Measurements from ENCODE around the gene TMEM151A. TPM values are rescaled to one million over a fixed set of nuclear protein-coding genes. Genes with fewer than 3 reads are reported as not detected.

TMEM151A gene
- total and polyA plus RNA-seq, 2 of the 4 experiments (the other 2 are of a cell fraction): 0.03 TPM; not detected in 1

- Histone ChIP-seq H3K4ac (ENCODE audit: low read depth, low read length) (no peak overlapping the region), H4K91ac (ENCODE audit: insufficient read depth, low read depth, low read length) (no peak overlapping the region), H3K9me1 (ENCODE audit: insufficient read depth, low read length) (peaks cover 16% of the 10 kb centered on the region), H2AK5ac (ENCODE audit: low read depth, low read length) (no peak overlapping the region), H3K27me3 (ENCODE audit: control insufficient read depth, insufficient read depth, low read length) (no peaks in the 10 kb centered on the region; the same call in 1 of the 2 replicates), H2AFZ (replicated peaks; ENCODE audit: low read length, poor library complexity) (no peak overlapping the region), H3K14ac (replicated peaks; ENCODE audit: low read depth, low read length) (no peak overlapping the region), H3K9ac (ENCODE audit: low read depth, low read length) (no peak overlapping the region), H2BK120ac (ENCODE audit: low read depth, low read length) (no peak overlapping the region), H3K9me3 (ENCODE audit: control insufficient read depth, insufficient read depth, low read length) (no peaks in the 10 kb centered on the region), H3K79me1 (ENCODE audit: low read depth in 1 of 2, low read length in 2 of 2) (peaks cover 15 to 44% of the 10 kb centered on the region in 2 experiments; a peak in 3 of 4 replicates), H3K4me2 (ENCODE audit: low read depth, low read length) (no peak overlapping the region), H3K27ac (ENCODE audit: insufficient read depth, low read length) (no peak overlapping the region), H4K8ac (ENCODE audit: low read depth in 2 of 2, low read length in 2 of 2) (no peak overlapping the region), H2BK15ac (ENCODE audit: low read depth, low read length) (no peak overlapping the region), H2BK5ac (ENCODE audit: low read depth, low read length, poor library complexity, severe bottlenecking) (no peak overlapping the region), H4K20me1 (ENCODE audit: insufficient read depth, low read length) (peaks cover 39% of the 10 kb centered on the region), H2BK20ac (ENCODE audit: low read depth, low read length) (no peak overlapping the region), H3K36me3 (ENCODE audit: control insufficient read depth, insufficient read depth, low read length) (peaks cover 16% of the 10 kb centered on the region; the same call in 1 of the 2 replicates), H3K4me3 (ENCODE audit: insufficient read depth, low read depth, low read length) (no peak overlapping the region), H2AK9ac (replicated peaks; ENCODE audit: low read depth, low read length, poor library complexity) (no peak overlapping the region), H3K4me1 (ENCODE audit: control insufficient read depth, insufficient read depth, low read length) (peaks cover 9% of the 10 kb centered on the region), H4K5ac (ENCODE audit: low read depth, low read length) (no peak overlapping the region), H3K23ac (ENCODE audit: low read depth, low read length) (no peak overlapping the region), H3K56ac (ENCODE audit: extremely low read depth, insufficient read depth, low read length) (no peak overlapping the region), H3K18ac (ENCODE audit: low read depth, low read length) (no peak overlapping the region)
- WGBS, 2 experiments (ENCODE audit: extremely low coverage in 2 of 2, insufficient read length in 1 of 2): 50% methylated on average over 2 of the region's 14 CpGs; no CpG with 5 or more reads in 1 of the 2 experiments
- TF ChIP-seq RAD21 (IDR thresholded peaks at IDR 0.05; ENCODE audit: low read length): no peak
- TF ChIP-seq, protein P1, sequence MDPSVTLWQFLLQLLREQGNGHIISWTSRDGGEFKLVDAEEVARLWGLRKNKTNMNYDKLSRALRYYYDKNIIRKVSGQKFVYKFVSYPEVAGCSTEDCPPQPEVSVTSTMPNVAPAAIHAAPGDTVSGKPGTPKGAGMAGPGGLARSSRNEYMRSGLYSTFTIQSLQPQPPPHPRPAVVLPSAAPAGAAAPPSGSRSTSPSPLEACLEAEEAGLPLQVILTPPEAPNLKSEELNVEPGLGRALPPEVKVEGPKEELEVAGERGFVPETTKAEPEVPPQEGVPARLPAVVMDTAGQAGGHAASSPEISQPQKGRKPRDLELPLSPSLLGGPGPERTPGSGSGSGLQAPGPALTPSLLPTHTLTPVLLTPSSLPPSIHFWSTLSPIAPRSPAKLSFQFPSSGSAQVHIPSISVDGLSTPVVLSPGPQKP (IDR thresholded peaks at IDR 0.05; ENCODE audit: borderline replicate concordance, low read depth, low read length): no peak
- TF ChIP-seq CEBPB (IDR thresholded peaks at IDR 0.05; ENCODE audit: low read depth, low read length): no peak
- TF ChIP-seq NFE2L2 (IDR thresholded peaks at IDR 0.05; ENCODE audit: low read depth, low read length): no peak
- no peak for TF ChIP-seq RCOR1 (IDR thresholded peaks at IDR 0.05; ENCODE audit: insufficient replicate concordance, low read length)
- TF ChIP-seq MXI1 (IDR thresholded peaks at IDR 0.05; ENCODE audit: borderline replicate concordance, low read depth, low read length): no peak
- TF ChIP-seq MAFK (IDR thresholded peaks at IDR 0.05; ENCODE audit: low read depth, low read length): no peak
- TF ChIP-seq RFX5 (IDR thresholded peaks at IDR 0.05; ENCODE audit: low read depth, low read length): no peak
- TF ChIP-seq SMC3 (IDR thresholded peaks at IDR 0.05; ENCODE audit: low read depth, low read length): no peak
- TF ChIP-seq, protein P2, sequence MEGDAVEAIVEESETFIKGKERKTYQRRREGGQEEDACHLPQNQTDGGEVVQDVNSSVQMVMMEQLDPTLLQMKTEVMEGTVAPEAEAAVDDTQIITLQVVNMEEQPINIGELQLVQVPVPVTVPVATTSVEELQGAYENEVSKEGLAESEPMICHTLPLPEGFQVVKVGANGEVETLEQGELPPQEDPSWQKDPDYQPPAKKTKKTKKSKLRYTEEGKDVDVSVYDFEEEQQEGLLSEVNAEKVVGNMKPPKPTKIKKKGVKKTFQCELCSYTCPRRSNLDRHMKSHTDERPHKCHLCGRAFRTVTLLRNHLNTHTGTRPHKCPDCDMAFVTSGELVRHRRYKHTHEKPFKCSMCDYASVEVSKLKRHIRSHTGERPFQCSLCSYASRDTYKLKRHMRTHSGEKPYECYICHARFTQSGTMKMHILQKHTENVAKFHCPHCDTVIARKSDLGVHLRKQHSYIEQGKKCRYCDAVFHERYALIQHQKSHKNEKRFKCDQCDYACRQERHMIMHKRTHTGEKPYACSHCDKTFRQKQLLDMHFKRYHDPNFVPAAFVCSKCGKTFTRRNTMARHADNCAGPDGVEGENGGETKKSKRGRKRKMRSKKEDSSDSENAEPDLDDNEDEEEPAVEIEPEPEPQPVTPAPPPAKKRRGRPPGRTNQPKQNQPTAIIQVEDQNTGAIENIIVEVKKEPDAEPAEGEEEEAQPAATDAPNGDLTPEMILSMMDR (conservative IDR thresholded peaks at IDR 0.05; ENCODE audit: low read depth, low read length): no peak
- no peak for TF ChIP-seq CHD1 (IDR thresholded peaks at IDR 0.05; ENCODE audit: low read depth, low read length)
- TF ChIP-seq USF2 (IDR thresholded peaks at IDR 0.05; ENCODE audit: low read depth, low read length): no peak
- TF ChIP-seq BHLHE40 (IDR thresholded peaks at IDR 0.05; ENCODE audit: low read depth, low read length): no peak
- no peak for TF ChIP-seq MAZ (IDR thresholded peaks at IDR 0.05; ENCODE audit: borderline replicate concordance, low read depth, low read length)
- no peak for TF ChIP-seq POLR2A (IDR thresholded peaks at IDR 0.05; ENCODE audit: low read depth, low read length)
- no peak for TF ChIP-seq FOS (IDR thresholded peaks at IDR 0.05; ENCODE audit: low read depth, low read length)
- intact Hi-C loops (cut with micrococcal nuclease): no loop called here
- ChIA-PET CTCF (interaction anchor here (0.9 to 1.4 kb wide), 2 partner anchors 13 to 15 kb away, joined by 4 to 5 read pairs; partner anchors contain the start of gene RAB1B), POLR2A (ENCODE audit: unreplicated experiment) (no interaction called here)
- no TSS peak for BruUV-seq (replicated peaks)
- in situ Hi-C loops (cut with MboI; ENCODE audit: low sequenced_read_pairs): no loop called here
- DNase-seq (no peak), ATAC-seq (ENCODE audit: low read depth) (no peak)
- dilution Hi-C loops (cut with HindIII; ENCODE audit: low sequenced_read_pairs, unreplicated experiment): no loop called here
These were observed 8.1 kb upstream of the TMEM151A start for GRCh38 chr11:66283461-66284105.

Measured in IMR-90 (cell line).